Activated CD4-positive, alpha-beta T cell treated with anti-CD3 and anti-CD28 coated beads for 24 hours (primary cell): ENCODE data around the gene GFY.

ENCODE experiments used
- DNase-seq, 2 donors: peaks; one replicate each; pipeline ENCODE4 v3.0.0-alpha.2; 2020; ENCODE audit warnings: low read depth in 2 of 2

The GFY gene

GRCh38 chr19:49428547-49429451 is 3.6 kb downstream of the GFY start:
- DNase-seq, result no peak

GRCh38 chr19:49430172-49430677 is 5.0 kb downstream of the GFY start:
- no peak for DNase-seq

GRCh38 chr19:49430678-49431329 is 5.6 kb downstream of the GFY start:
- no peak for DNase-seq

GRCh38 chr19:49431330-49431749 is 6.2 kb downstream of the GFY start:
- no peak for DNase-seq

GRCh38 chr19:49432141-49433073 is 7.2 kb downstream of the GFY start:
- DNase-seq, result no peak

- no peak for DNase-seq
Observed at GRCh38 chr19:49433240-49433901, 8.2 kb downstream of the GFY start.

- no peak for DNase-seq
Observed at GRCh38 chr19:49434907-49435583, 9.9 kb downstream of the GFY start.

GRCh38 chr19:49435670-49436069 is 10.5 kb downstream of the GFY start:
- no peak for DNase-seq

- DNase-seq, result peak in 1 of 2 donors; percentile 60
Observed at GRCh38 chr19:49436381-49437017, 11.3 kb downstream of the GFY start.

- no peak for DNase-seq
Observed at GRCh38 chr19:49437231-49437630, 12.0 kb downstream of the GFY start.

- DNase-seq, result no peak
Observed at GRCh38 chr19:49438261-49438660, 13.1 kb downstream of the GFY start.

GRCh38 chr19:49439836-49440235 is 14.6 kb downstream of the GFY start:
- DNase-seq, result no peak

GRCh38 chr19:49440439-49441209 is 15.4 kb downstream of the GFY start:
- no peak for DNase-seq

GRCh38 chr19:49441210-49441959 is 16.2 kb downstream of the GFY start, which contains the start of gene SLC17A7:
Gene SLC17A7 (minus strand): TSS chr19:49441527. CDS start chr19:49441379, 148 bp downstream.
- DNase-seq, result no peak

GRCh38 chr19:49441960-49442350 is 16.8 kb downstream of the GFY start:
- no peak for DNase-seq

GRCh38 chr19:49442354-49442753 is 17.2 kb downstream of the GFY start:
- no peak for DNase-seq

- DNase-seq, result no peak
Observed at GRCh38 chr19:49442771-49443365, 17.7 kb downstream of the GFY start.
